Measurements from ENCODE around the gene PAFAH2. TPM values are rescaled to one million over a fixed set of nuclear protein-coding genes. Genes with fewer than 3 reads are reported as not detected.

Gene PAFAH2
- total RNA-seq, 1 experiment from 2014 or later = 12.4 TPM

- no peak overlapping the region for H3K4me3 Mint-ChIP-seq
- no peaks in the 10 kb centered on the region for H3K9me3 Mint-ChIP-seq
- Histone ChIP-seq H2BK120ac (ENCODE audit: low read depth, low read length, poor library complexity, severe bottlenecking) (no peak overlapping the region), H3T11ph (ENCODE audit: low read length) (no peak overlapping the region), H4K8ac (replicated peaks; ENCODE audit: insufficient read length, low read depth, low read length) (no peak overlapping the region), H2BK20ac (ENCODE audit: low read depth, low read length, poor library complexity, severe bottlenecking) (no peak overlapping the region), H3K9me3 (ENCODE audit: control insufficient read depth, low read depth, low read length) (no peaks in the 10 kb centered on the region), H3K14ac (ENCODE audit: insufficient read depth, low read length) (no peak overlapping the region), H2AK5ac (ENCODE audit: insufficient read length, low read length) (no peak overlapping the region), H2AFZ (ENCODE audit: low read length) (no peak overlapping the region), H2BK12ac (ENCODE audit: insufficient read length, low read depth, low read length) (no peak overlapping the region), H3K18ac (ENCODE audit: insufficient read length, low read depth, low read length) (no peak overlapping the region), H3K9ac (ENCODE audit: extremely low read depth, insufficient read length, low read length) (no peak overlapping the region), H3K4me2 (ENCODE audit: insufficient read depth, insufficient read length, low read length) (no peak overlapping the region), H3K56ac (ENCODE audit: insufficient read length, low read depth, low read length) (no peak overlapping the region), H3K27me3 (ENCODE audit: insufficient read depth, low read length) (no peaks in the 10 kb centered on the region), H4K20me1 (ENCODE audit: control insufficient read depth, insufficient read depth, insufficient read length) (no peaks in the 10 kb centered on the region), H2BK15ac (ENCODE audit: low read depth, low read length) (no peak overlapping the region), H3K79me2 (ENCODE audit: insufficient read depth, low read length) (no peaks in the 10 kb centered on the region), H4K5ac (ENCODE audit: insufficient read length, low read depth, low read length) (no peak overlapping the region), H2BK5ac (ENCODE audit: insufficient read length, low read length) (no peak overlapping the region), H3K27ac (ENCODE audit: insufficient read length, low read depth, low read length) (no peak overlapping the region), H3K79me1 (ENCODE audit: insufficient read depth, low read depth, low read length, poor library complexity, severe bottlenecking) (no peaks in the 10 kb centered on the region), H3K4ac (ENCODE audit: low read depth, low read length) (no peak overlapping the region), H3K23ac (ENCODE audit: insufficient read length, low read depth, low read length) (no peak overlapping the region), H4K91ac (ENCODE audit: insufficient read length, low read depth, low read length) (no peak overlapping the region), H3K23me2 (ENCODE audit: insufficient read length, low read depth, low read length, poor library complexity, severe bottlenecking) (peaks cover 4% of the 10 kb centered on the region), H3K4me1 (ENCODE audit: insufficient read depth, low read length) (no peaks in the 10 kb centered on the region; the same call in 1 of the 2 replicates)
- no peak overlapping the region for H3K27ac Mint-ChIP-seq
- no peaks in the 10 kb centered on the region for H3K36me3 Mint-ChIP-seq (ENCODE audit: insufficient read depth in 1 of 3, low read depth in 3 of 3)
- peaks cover 14% of the 10 kb centered on the region for H3K27me3 Mint-ChIP-seq (ENCODE audit: low read depth)
- no peak for DNase-seq
- peaks cover 11 to 13% of the 10 kb centered on the region in 2 experiments for H3K4me1 Mint-ChIP-seq
- WGBS (ENCODE audit: extremely low coverage, insufficient read length, low lambda C conversion rate) = no CpG with 5 or more reads among the region's 2 CpGs
- TF ChIP-seq, protein P1, sequence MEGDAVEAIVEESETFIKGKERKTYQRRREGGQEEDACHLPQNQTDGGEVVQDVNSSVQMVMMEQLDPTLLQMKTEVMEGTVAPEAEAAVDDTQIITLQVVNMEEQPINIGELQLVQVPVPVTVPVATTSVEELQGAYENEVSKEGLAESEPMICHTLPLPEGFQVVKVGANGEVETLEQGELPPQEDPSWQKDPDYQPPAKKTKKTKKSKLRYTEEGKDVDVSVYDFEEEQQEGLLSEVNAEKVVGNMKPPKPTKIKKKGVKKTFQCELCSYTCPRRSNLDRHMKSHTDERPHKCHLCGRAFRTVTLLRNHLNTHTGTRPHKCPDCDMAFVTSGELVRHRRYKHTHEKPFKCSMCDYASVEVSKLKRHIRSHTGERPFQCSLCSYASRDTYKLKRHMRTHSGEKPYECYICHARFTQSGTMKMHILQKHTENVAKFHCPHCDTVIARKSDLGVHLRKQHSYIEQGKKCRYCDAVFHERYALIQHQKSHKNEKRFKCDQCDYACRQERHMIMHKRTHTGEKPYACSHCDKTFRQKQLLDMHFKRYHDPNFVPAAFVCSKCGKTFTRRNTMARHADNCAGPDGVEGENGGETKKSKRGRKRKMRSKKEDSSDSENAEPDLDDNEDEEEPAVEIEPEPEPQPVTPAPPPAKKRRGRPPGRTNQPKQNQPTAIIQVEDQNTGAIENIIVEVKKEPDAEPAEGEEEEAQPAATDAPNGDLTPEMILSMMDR (conservative IDR thresholded peaks at IDR 0.05) = no peak
These were observed 81.4 kb downstream of the PAFAH2 start for GRCh38 chr1:25916460-25916859.

All from H9 (cell line).